ENCODE measurements around the gene NCAN.

Gene NCAN

GRCh38 chr19:19262190-19263057 lies 50.7 kb downstream of the NCAN start:
- no peak for DNase-seq

DNA sequence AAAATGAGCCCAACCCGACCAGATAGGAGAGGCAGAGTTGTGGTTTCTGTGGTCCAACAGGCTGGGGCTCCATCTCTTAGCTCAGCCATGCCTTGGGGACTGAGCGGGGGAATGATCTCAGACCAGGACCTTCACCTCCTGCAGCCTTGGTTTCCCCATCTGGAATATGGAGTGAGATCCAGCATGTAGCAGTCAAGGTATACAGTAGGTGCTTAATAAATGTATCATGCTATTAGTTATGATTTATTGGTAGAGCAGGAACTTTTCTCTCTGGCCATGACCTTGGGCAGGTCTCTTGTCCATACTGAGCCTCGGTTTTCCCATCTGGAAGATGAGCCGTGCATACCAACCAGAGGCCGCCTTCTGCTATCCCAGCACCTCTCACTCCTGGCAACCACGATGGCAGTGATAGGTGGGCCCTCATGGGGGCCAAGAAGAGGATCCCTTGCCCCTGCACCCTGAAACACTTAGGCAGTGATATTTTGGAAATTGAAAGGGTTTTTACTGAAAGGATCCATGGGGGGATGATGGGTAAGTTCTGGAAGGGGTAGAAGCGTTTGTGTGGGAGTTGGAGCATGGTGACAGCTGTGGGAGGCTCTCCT lies 52.2 kb downstream of the NCAN start:
- DNase-seq = no peak

- no peak for DNase-seq
Observed at GRCh38 chr19:19267305-19267704, 55.5 kb downstream of the NCAN start.

DNA sequence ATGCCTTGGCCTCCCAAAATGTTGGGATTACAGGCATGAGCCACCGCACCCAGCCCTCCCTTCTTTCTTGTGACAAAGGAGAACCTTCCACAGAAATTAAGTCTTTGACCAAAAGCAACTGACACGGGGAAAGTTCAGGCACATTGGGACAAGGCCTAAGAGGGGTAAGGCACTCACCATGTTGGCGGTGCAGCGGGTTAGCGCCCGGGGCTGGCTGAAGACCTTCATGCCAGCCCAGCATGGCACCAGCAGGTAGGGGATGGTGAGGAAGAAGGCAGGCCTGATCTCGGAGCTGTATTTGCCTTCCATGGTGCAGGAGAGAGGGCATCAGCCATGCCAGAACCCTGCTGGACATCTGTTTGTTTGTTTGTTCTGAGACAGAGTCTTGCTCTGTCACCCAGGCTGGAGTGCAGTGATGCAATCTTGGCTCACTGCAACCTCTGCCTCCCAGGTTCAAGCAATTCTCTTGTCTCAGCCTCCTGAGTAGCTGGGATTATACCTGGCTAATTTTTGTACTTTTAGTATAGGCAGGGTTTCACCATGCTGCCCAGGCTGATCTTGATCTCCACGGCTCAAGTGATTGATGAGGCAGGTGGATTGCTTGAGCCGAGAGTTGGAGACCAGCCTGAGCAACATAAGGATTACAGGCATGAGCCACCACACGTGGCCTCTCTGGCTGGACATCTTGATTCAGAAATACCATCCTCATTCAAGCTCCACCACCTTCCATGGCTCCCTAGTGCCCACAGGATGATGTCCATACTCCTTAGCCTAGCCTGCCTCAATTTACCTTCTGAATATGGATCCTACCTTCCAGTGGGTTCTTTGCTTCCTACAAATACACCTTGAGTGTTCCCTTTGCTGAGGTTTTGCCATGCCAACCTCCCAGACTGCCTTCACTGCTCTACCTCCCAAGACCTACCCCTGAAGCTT lies 57.0 kb downstream of the NCAN start:
- no peak for DNase-seq

DNA sequence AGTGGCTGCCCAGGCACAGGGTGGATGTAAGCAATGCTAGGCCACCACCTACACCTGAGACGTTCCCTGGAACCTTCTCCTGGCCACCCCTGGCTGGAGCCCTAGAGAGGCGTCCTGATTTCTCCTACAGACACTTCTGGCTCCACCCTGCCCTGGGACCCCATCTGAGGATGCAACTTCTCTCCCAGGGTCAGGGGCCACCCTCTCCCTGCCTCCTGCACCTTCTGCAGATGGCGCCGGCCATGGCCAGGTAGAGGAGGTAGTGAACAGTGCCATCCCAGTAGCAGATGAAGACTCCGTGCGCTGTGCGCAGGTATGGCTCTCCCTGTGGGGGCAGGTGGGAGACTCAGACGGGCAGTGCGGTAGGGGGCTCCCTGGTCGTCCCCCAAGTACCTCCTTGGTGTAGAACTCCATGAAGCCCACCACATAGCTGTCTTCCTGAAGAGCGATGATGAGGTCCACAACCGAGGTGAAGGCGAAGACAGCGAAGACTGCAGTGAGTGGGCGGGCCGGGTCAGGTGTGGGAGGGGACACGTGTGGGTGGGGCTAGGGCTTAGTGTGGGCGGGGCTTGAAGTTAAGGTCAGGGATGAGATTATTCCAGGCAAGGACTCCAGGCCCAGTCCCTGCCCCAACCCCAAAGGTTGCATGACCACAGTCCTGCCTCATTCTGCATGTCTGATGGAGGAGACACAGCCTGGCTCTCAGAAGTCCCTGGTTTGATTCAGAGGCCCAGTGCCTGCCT lies 58.4 kb downstream of the NCAN start:
- DNase-seq = no peak

DNA sequence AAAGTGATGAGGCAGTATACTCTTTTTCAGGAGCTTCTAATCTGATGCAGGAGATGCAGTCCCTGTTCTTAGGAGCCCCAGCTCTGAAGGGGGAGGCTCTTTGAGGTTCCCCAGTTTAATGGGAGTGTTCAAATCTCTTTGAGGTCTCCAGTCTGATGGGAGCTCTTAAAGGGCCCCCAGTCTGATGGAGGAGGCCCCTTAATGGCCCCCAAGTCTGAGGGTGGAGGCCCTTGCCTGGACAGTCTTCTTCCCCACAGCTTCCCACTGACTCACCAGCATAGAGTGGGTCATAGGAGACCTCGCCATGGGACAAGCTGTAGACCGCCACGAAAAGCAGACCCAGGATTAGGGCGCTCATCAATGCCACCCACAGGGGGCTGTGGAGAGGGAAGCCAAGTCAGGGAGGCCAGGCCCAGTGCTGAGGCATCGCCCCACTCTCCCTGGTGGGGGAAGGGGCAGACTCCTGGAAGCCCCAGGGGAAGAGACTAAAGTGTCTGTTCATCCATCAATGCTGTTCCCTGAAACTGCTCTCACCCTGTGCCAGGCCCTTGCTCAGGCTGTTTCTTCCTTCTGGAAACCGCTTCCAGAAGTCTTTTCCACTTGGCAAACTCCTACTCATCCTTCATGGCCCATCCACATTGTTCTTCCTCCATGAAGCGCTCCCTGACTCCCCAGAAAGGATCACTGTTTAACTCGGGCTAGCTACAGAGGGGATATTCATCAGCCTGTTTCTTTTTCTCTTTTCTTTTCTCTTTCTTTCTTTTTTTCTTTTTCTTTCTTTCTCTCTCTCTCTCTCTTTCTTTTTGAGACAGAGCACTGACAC lies 59.2 kb downstream of the NCAN start:
- DNase-seq = no peak

- no peak for DNase-seq
Observed at GRCh38 chr19:19271828-19272599, 60.3 kb downstream of the NCAN start.

GRCh38 chr19:19274146-19274545 lies 62.4 kb downstream of the NCAN start:
- no peak for DNase-seq

- no peak for DNase-seq
Observed at GRCh38 chr19:19274716-19275565, 63.2 kb downstream of the NCAN start.

DNA sequence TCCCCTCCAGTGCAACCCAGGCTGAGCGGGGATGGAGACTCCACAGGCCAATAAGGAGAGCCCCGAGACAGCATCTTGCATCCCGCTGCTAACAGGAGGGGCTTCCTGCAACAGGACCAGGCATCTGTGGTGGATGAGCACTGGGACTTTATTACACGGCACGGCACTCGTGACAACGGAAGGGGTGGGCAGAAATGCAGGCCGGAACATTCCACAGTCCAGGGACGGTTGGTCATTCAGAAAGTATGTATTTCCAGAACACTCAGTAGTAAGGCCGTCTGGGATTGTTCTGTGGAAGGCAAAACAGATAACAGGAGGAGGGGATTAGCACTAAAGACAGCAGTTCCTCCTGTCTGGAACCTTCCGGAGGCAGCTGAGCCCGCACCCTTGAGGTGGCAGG lies 64.6 kb downstream of the NCAN start:
- no peak for DNase-seq

DNA sequence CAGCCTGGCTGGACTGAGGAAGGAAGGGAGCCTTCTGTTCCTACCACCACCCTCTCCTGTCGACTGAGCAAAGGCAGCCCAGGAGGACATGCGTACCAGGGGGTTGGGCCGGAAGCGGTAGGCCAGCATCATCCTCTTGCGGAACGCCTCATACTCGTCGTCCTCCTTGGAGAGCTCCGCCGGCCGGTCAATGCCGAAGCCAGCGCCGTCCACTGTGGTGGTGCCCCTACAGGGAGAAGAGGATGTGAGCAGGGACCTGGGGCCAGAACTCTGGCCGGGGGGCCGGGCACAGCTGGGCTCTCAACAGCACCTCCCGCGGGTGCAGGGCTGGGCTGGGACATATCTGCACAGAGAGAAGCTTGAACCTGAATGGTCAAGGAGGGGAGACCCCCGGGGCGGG lies 65.1 kb downstream of the NCAN start:
- DNase-seq = no peak

DNA sequence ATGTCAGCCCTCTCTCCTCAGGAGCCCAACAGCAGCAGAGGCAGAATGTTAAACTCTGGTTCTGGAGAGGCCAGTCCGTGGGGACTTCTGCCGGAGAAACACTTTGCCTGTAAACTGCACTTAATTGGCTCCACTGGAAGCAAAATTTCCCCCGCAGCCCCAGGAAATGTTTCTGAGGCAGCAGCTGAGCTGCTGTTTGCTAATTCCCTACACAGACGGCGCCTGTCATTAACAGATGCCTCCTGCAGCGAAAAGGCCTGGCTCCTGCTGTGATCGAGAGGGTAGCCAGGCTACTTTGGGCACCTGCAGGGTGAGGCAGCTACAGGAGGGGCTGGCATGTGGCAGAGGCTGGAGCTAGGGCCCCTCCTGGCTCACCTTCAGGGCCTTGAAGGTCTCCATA lies 66.6 kb downstream of the NCAN start:
- no peak for DNase-seq

- DNase-seq = no peak
Observed at GRCh38 chr19:19279062-19279612, 67.4 kb downstream of the NCAN start.

GRCh38 chr19:19279853-19280252 lies 68.1 kb downstream of the NCAN start:
- DNase-seq = no peak

DNA sequence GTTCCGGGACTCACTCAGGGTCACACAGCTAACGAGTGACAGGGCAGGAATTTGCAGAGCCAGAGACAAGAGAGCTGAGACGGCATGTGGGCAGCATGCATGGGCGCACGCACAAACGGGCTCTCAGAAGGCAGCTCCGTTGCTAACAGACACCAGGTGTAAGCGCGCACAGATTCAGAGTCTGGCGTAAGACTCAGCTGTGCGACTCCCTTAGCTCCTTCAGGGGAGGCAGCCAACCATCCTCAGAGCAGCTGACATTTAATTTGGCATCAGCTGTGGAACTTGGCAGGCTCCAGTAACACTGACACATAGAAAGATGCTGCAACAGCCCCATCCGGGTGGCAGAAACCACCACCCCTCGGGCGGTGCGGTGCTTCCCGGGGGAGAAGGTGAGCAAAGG lies 68.8 kb downstream of the NCAN start:
- no peak for DNase-seq

DNA sequence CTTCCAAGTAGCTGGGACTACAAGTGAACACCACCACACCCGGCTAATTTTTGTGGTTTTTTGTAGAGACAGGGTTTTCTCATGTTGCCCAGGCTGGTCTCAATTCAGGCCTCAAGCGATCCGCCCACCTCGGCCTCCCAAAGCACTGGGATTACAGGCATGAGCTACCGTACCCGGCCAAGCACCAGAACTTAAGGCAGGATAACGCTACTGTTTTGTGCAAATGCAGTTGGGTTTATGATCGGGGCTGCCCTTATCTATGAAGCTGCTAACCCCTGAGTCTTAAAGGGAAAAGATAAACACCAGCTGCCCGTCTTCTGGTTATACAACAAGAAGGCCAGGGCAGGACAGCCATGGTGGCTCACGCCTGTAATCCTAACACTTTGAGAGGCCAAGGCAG lies 73.9 kb downstream of the NCAN start:
- DNase-seq = no peak

- DNase-seq = no peak
Observed at GRCh38 chr19:19292607-19293006, 80.8 kb downstream of the NCAN start.

DNA sequence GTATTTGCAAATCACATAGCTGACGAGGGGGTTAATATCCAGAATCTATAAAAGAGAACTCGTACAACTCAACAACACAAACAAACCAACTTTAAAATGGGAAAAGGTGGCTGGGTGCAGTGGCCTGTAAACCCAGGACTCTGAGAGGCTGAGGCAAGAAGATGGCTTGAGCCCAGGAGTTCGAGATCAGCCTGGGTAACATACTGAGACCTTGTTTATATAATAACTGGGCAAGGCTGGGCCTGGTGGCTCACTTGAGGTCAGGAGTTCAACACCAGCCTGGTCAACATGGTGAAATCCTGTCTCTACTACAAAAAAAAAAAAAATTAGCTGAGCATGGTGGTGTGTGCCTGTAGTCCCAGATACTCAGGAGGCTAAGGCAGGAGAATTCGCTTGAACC lies 83.2 kb downstream of the NCAN start:
- DNase-seq = no peak

DNA sequence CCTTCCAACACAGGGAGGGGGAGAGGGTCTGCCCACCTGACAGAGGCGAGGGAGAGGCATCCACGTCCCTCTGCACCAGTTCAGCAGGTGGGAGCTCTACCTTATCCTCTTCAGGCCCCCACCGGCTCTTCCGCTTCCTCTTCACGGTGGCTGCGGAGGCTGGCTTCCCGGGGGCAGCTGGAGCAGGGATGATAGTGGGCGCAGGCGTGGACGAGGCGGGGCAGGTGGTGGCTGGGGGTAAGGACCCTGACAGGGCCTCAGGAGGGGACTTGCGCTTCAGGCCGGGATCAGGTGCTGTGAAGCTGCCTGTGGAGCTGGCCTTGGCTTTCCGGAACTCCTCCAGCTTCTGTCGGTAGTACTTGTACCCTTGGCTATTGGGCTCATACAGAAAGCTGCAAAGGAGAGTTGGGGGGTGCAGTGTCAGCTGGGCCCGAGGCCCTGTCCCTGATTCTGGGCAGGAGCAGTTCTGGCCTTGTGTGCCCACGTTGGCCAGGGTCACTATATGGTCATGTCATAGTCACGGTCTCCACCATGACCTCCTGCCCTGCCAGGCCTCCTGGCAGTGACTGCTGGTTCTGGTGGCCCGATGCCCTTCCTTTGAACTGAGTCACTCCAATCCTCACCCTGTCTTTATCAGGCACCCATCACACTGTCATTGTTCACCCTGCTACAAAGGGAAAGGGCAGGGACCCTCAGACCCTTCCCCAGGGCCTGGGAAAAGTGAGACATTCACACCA lies 85.4 kb downstream of the NCAN start:
- DNase-seq = no peak

All from NCI-H748 treated with DMSO at 0.1 percent for 48 hours (cell line).